Measurements from ENCODE around the gene NPHP3.

The NPHP3 gene

DNA sequence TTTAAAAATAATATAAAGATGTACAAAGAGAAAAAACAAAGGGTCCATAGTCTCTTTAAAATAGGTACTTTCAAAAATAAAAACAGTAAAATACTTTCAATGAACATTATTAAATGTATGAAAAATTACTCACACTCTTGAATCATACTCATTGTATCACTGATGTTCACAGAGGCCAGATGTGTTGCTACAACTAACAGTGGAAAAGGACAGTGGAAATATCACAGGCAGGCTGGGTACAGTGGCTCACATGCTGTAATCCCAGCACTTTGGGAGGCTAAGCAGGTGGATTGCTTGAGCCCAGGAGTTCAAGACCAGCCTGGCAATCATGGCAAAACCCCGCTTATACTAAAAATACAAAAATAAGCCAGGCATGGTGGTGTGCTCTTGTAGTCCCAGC, 26.8 kb downstream of the NPHP3 start:
- H3K4me3 ChIP-seq (ENCODE audit: low read depth, low read length): no peak overlapping the region
- no peak for DNase-seq (ENCODE audit: low read depth)

DNA sequence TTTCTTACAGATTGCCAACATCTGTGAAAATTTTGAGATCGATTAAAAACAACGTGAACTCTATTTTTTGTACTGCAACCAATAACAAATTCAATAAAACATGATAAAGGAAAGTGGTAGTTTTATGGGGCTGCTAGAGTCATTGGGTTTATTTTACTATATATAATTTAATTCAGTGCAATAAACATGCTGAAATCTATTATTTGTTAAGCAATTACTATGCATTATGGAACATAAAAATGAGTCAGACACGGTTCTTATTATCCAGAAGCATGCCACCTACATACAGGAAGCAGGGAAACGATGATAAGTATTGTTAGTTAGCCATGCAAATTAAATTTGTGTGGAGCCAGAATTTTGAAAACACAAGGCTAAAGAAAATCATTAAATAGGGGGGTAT, 27.2 kb downstream of the NPHP3 start:
- DNase-seq (ENCODE audit: low read depth): no peak
- no peak overlapping the region for H3K4me3 ChIP-seq (ENCODE audit: low read depth, low read length)

DNA sequence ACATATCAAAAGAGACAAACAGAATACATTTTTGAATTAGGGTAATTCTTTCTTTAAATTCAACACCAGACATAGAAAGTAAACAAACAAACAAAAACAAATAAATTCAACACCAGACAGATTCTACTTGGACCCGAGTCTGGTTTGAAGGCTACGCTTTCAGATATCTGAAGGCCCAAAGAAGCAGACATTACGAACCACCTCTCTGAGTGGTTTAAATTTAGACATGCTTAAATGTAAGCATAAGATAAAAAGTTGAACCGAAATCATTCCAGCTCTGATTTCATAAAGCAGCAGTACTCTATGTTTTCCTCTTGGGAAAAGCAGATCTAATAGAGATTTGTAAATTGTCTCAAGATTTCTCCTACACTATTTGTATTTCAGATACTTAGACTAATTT, 32.2 kb downstream of the NPHP3 start:
- no peak overlapping the region for H3K4me3 ChIP-seq (ENCODE audit: low read depth, low read length)
- no peak for DNase-seq (ENCODE audit: low read depth)

DNA sequence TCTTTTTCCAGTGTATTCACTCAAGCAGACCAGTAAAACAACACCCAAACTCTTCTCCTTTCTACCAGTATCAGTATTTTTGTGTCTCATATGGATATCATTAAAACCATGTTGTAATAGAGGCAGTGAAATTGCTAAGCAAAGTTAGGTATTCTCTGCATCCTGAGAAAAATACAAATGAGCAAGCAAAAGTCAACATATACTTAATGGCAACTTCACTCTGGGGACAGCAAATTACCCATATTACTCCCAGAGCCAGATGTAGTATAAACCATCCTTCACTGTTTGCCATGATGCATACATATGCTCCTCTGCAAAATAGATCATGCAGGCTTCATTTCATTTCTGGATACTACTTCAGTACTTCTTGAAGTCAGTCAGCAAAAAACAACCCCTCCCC, 40.0 kb downstream of the NPHP3 start:
- DNase-seq (ENCODE audit: low read depth): no peak
- H3K4me3 ChIP-seq (ENCODE audit: low read depth, low read length): no peak overlapping the region

DNA sequence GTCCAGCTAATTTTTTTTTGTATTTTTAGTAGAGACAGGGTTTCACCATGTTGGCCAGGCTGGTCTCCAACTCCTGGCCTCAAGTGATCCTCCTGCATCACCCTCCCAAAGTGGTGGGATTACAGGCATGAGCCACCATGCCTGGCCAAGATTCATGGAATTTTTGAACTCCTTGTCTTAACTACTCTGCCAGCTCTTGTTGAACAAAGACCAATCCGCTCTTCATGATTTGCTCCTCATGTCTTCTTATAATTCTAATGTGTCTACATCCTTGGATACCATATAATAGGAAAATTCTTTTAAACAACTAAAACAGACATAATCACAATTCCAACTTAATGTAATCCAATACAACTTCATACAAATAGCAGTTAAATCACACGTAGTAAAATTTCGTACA, 40.8 kb downstream of the NPHP3 start:
- H3K4me3 ChIP-seq (ENCODE audit: low read depth, low read length): no peak overlapping the region
- DNase-seq (ENCODE audit: low read depth): no peak

DNA sequence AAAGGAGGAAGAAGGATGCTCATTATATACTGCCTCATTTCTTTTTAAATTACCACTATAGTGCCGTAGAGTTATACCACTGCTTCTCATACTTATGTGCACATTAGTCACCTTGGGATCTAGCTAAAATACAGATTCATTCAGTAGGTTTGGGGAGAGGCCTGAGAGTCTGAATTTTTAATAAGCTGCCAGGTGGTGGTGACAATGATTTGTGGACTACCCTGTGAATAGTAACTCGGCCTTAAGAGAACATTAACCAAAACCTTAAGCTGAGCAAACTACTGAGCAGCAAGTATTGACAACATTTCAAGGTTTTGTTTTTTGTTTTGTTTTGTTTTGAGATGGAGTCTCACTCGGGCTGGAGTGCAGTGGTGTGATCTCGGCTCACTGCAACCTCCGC, 42.3 kb downstream of the NPHP3 start:
- no peak for DNase-seq (ENCODE audit: low read depth)
- H3K4me3 ChIP-seq (ENCODE audit: low read depth, low read length): no peak overlapping the region

DNA sequence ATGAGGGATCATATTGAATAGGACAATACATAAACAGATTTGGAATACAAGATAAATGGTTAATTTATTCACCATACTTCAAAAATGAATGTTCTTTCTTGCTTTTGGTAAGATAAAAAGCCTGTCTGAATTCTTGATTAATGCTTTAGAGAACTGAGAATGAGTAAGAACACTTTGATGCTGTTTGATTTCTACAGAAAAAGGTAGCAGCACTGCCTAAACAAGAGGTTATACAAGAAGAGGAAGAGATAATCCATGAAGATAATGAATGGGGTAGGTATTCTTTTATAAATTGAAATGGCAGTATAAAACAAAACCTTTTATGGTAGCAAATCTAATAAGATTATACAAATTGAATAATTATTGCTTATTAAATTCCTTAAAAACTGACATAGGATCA, 46.8 kb downstream of the NPHP3 start:
- no peak overlapping the region for H3K4me3 ChIP-seq (ENCODE audit: low read depth, low read length)
- DNase-seq (ENCODE audit: low read depth): no peak

DNA sequence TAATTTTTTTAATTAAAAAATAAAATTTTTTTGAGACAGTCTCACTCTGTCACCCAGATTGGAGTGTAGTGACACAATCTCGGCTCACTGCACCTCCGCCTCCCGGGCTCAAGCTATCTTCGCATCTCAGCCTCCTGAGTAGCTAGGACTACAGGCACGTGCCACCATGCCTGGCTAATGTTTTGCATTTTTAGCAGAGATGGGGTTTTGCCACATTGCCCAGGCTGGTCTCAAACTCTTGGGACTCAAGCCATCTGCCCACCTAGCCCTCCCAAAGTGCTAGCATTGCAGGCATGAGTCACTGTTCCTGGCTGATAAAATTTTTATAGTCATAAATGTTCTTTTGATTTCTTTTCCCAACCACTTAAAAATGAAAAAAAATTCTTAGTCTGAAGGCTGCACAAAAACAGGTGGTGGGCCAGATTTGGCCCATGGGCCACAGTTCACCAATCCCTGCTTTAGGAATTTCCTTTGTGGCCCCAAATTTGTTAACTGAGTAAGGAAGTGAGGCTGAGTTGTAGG, 52.9 kb downstream of the NPHP3 start:
- no peak for DNase-seq (ENCODE audit: low read depth)
- H3K4me3 ChIP-seq (ENCODE audit: low read depth, low read length): no peak overlapping the region

DNA sequence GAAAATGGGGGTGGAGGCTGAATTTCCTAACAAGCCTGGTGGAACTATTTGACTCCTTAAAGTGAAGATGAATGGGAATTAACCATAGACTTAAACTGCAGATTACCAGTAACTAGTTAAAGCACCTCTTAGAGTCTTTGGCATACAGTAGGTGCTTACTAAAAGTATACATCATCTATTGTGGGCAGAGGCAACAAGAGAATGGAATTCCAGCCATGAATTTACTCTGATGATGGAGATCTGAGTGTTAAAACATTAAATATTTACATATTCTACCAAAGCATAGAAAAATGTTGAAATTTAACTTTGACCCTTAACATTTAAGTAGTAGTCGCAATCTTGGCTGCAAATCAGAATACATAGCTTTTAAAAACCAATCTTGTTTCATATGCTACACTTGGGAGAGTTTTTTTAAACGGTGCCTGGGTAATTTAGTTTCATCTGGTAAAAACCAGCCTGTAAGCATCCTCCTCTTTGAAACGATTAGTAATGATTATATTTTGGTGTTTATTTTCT, 56.9 kb downstream of the NPHP3 start:
- DNase-seq (ENCODE audit: low read depth): no peak

DNA sequence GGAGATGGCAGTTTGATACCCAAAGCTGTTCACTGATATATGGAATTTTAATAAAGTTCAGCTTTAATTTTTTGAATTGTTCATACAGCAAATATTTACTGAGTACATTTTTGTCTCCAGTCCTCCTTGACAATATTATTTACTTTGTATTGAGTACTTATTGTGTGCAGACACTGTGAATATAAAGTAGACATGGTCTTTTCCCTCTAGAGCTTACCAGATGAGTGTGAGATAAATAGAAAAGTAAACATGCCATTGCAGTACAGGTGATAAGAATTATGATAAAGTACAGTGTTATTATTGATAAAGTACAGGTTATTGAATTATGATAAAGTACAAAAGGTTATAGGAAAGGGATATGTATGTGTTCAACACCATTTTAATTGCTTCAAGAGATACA, 60.0 kb downstream of the NPHP3 start:
- no peak for DNase-seq (ENCODE audit: low read depth)
- H3K4me3 ChIP-seq (ENCODE audit: low read depth, low read length): no peak overlapping the region

More for the DNA sequence above, 56.9 kb downstream of the NPHP3 start:
- H3K4me3 ChIP-seq (ENCODE audit: low read depth, low read length): no peak overlapping the region

DNA sequence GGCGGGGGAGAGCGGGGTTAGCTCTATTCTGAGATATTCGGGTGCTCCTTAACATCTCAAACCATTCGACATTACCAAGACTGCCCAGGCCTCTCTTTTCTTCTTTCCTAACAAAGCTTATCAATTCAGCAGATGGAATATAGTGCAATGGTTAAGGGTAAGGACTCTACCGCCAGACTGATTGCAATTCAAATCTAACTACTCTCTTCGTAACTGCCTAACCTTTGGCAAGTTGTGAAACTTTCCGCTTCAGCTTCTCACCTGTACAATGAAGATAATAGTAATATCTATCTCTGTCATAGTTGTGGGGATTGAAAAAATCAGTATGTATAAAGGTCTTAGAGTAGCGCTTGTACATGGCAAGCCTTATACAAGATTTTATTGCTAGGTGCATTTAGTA, 61.1 kb downstream of the NPHP3 start:
- peak overlapping the region; percentile 80 for H3K4me3 ChIP-seq (ENCODE audit: low read depth, low read length)
- no peak for DNase-seq (ENCODE audit: low read depth)

DNA sequence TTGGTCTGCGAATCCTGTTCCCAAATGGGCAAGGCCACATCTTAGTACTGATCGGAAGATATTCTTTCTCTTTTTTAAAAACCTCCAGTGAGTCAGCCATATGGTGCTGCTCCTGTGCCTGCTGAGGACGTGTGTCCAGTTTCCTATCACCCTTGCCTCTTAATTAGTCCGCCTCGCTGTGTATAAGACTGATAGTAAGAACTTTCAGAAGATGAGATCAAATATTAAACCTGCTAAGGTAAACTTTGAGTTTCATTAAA, 61.5 kb downstream of the NPHP3 start:
- H3K4me3 ChIP-seq (ENCODE audit: low read depth, low read length): peak overlapping the region; percentile 80
- DNase-seq (ENCODE audit: low read depth): no peak

DNA sequence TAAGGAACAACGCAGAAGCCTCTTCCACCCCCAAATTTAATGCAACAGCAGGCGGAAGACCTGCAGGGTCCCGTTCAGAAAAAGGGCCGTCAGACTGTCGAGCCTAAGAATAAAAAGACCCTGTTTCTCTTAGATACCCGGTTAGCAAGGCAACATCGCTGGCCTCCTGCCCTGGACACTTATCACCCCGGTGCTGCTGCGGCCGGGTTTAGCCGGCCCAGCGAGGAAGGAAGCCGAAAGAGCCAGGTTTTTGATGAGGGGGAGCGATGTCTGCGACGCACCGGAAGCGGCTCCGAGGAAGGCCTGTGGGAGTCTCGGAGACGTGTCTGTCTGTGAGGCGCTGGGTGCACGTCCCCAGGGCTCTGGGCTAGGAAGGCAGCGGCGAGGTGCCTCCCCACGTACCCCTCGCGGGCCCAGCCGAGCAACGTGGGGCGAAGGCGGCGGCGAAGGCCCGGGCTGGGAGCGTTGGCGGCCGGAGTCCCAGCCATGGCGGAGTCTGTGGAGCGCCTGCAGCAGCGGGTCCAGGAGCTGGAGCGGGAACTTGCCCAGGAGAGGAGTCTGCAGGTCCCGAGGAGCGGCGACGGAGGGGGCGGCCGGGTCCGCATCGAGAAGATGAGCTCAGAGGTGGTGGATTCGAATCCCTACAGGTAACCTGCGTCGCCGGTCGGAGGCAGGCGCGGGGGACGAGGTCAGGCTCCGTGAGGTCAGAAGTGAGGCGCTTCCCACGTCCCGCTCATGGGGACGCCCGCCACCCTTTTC, 62.0 kb downstream of the NPHP3 start, which contains the start of gene UBA5:
Gene UBA5, plus strand, starts transcription at position 278 of the 759 bp plus-strand sequence. Its CDS starts 209 bp downstream, at position 487.
- peak; percentile 10 for DNase-seq (ENCODE audit: low read depth)
- peak within 1 kb of the TSS; percentile 80 for H3K4me3 ChIP-seq (ENCODE audit: low read depth, low read length)

DNA sequence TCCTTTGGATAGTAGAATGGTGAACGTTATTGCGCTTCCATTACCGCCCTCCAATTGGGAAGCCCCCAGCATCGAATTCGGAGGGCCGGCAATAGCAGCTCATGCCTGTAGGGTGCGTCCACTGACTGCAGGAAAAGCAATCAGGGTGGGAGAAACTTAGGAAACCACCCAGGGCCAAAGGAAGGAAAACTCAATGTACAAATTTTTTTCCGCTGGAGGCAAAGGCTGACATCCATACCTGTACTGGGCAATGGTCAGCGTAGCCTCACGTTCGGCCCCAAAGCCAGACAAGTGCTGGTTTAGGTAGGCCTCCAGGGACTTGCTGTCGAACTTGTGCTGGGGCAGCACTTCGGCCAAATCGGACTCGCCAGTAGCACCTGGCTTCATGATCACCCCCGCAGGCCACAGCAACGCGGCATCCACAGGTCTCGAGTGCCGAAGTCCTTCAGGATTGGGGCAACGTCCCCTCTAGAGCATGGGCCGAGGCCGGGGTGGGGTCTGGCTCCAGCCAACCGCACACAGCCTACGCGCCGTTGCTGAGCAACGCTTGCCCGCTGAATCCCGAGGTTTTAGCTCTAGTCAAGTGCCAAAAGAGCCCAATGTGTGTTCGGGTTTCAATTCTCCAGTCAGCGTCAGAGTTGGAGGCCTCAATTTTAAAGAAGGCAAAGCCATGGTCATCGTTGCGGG, 62.7 kb downstream of the NPHP3 start, which contains the start of gene ACAD11:
Gene ACAD11, minus strand, starts transcription at position 445 of the 687 bp plus-strand sequence. Its CDS starts 58 bp downstream, at position 387.
- DNase-seq (ENCODE audit: low read depth): peak; percentile 29
- peak within 1 kb of the TSS; percentile 80 for H3K4me3 ChIP-seq (ENCODE audit: low read depth, low read length)

DNA sequence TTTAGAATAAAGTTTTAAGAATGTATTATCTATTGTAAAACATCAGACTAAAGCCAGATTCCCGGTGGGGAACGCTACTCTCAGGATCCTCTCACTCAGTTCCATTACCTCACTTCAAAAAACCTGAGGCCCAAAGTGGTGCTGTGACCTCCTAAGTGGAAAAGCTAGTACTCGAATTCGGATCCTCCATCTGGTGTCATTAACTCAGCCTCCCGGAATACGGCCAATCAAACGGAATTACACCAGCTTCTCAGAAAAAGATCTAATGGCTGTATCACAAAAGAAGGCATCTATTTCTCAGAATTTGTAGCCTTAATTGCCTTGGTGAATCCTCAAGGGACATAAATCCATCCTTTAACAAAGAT, 63.2 kb downstream of the NPHP3 start:
- peak; percentile 4 for DNase-seq (ENCODE audit: low read depth)
- H3K4me3 ChIP-seq (ENCODE audit: low read depth, low read length): peak overlapping the region; percentile 80

DNA sequence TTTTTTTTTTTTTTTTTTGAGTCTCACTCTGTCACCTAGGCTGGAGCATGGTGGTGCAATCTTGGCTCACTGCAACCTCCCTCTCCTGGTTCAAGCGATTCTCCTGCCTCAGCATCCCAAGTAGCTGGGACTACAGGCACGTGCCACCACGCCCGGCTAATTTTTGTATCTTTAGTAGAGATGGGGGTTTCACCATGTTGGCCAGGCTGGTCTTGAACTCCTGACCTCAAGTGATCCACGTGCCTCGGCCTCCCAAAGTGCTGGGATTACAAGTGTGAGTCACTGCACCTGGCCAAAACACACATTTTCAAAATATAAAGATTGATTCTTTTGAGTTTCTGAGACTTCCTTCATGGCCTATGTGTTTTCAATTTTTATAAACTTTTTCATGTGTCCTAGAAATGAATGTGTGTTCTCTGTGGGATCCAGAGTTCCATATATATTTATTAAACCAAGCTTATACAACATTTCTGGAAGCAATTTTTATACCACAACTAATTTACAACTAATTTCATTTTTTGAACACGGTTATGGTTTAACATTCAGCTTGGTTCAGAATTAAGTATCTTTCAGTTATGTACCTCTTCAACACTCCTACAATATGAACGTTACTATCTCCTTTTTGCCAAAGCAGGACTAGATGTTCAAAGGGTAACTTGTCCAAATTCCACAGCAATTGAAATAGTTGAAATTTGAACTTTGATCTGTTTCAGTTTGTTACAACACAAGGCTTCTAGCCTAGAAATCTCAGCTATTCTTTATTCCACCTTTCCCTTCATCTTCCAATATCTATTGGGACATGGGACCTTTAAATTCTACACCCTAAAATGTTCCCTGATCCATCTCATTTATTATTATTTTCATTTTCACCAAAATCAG, 64.1 kb downstream of the NPHP3 start:
- H3K4me3 ChIP-seq (ENCODE audit: low read depth, low read length): peak overlapping the region; percentile 80

DNA sequence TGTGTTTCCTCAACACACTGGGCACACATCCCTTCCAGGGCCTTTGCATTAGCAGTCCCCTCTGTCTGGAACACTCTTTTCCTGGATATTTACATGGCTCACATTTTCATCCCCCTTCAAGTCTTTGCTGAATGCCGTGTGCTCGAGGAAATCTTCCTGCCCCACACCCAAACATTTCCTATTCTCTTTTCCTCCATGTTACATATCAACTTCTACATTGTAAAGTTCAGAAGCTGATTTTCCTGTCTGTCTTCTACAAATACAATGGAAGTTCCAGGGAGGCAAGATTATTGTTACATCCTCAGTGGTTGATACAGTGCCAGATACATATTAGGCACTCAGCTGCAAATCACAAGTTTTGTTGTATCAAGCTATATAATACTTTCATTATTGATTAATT, 66.7 kb downstream of the NPHP3 start:
- H3K4me3 ChIP-seq (ENCODE audit: low read depth, low read length): no peak overlapping the region
- no peak for DNase-seq (ENCODE audit: low read depth)

More for the DNA sequence above, 64.1 kb downstream of the NPHP3 start:
- DNase-seq (ENCODE audit: low read depth): no peak

DNA sequence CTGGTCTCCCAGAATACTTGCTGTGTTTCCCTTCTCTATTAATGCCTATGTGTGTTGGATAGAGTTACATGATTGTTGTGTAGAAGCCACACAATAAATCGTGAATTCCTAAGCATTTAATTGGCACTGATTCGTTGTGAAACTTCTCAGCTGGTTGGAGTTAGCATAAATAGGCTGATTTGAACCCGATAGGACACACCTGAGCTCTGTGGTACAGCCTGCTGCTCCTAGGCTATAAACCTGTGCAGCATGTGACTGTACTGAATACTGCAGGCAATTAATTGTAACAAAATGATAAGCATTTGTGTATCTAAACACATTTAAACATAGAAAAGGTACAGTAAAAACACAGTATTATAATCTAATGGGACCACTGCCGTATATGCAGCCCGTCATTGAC, 67.5 kb downstream of the NPHP3 start:
- no peak for DNase-seq (ENCODE audit: low read depth)
- no peak overlapping the region for H3K4me3 ChIP-seq (ENCODE audit: low read depth, low read length)

DNA sequence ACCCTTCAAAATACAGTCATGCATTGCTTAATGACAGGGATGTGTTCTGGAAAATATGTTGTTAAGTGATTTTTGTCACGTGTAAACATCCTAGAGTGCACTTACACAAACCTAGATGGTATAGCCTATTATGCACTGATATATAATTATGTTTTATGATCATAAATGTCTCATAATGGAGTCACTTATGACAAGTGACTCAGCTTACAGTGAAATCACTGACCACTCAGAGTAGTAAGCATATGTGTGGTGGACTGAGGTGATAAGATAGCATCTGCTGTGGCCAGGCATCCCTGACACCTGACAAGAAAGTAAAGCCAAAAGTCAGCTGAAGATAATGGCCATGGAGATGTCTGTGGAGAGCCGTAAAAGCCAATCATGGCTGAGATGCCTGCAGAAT, 68.0 kb downstream of the NPHP3 start:
- no peak for DNase-seq (ENCODE audit: low read depth)
- H3K4me3 ChIP-seq (ENCODE audit: low read depth, low read length): no peak overlapping the region

Measured in skeletal muscle cell (primary cell).